Smooth muscle cell (in vitro differentiated cells): ENCODE measurements around the gene TSPAN31. TPM values are rescaled to one million over a fixed set of nuclear protein-coding genes. Genes with fewer than 3 reads are reported as not detected.

ENCODE experiments used
- DNase-seq: peaks from one replicate; lab custom pipeline; 2025; ENCODE audit not compliant: unreplicated experiment; lab: John Stamatoyannopoulos, UW
- H2AFZ ChIP-seq: fragments of 200-600 bp; sonication (generic); 2 replicates; pipeline ENCODE4 v1.6.0; 2016; ENCODE audit warnings: antibody characterized with exemption, low read depth, mild to moderate bottlenecking
- H3F3A ChIP-seq: fragments of 200-600 bp; sonication (generic); 2 replicates; pipeline ENCODE4 v1.6.0; 2017; ENCODE audit warnings: antibody characterized with exemption, low read depth
- H3K27ac ChIP-seq: fragments of 200-600 bp; sonication (generic); 2 replicates; pipeline ENCODE4 v1.5.1; 2016; ENCODE audit warnings: low read depth, mild to moderate bottlenecking
- H3K27me3 ChIP-seq: fragments of 200-600 bp; sonication (generic); 2 replicates; pipeline ENCODE4 v1.6.1; 2016; ENCODE audit warnings: low read depth, mild to moderate bottlenecking
- H3K36me3 ChIP-seq: fragments of 200-600 bp; sonication (generic); 2 replicates; pipeline ENCODE4 v1.5.1; 2016; ENCODE audit warnings: low read depth
- H3K4me1 ChIP-seq: fragments of 200-600 bp; sonication (generic); 2 replicates; pipeline ENCODE4 v1.5.1; 2016; ENCODE audit warnings: low read depth
- H3K4me2 ChIP-seq: fragments of 200-600 bp; sonication (generic); 2 replicates; pipeline ENCODE4 v1.6.0; 2016; ENCODE audit warnings: mild to moderate bottlenecking
- H3K4me3 ChIP-seq: fragments of 200-600 bp; sonication (generic); 2 replicates; pipeline ENCODE4 v1.5.1; 2016; ENCODE audit warnings: mild to moderate bottlenecking
- H3K79me2 ChIP-seq: fragments of 200-600 bp; sonication (generic); 2 replicates; pipeline ENCODE4 v1.6.0; 2016; ENCODE audit warnings: low read depth, mild to moderate bottlenecking
- H3K9ac ChIP-seq: fragments of 200-600 bp; sonication (generic); 2 replicates; pipeline ENCODE4 v1.6.0; 2016; ENCODE audit warnings: low read depth
- H3K9me3 ChIP-seq: fragments of 200-600 bp; sonication (generic); replicated peaks from 2 replicates; pipeline ENCODE4 v1.5.1; 2016; ENCODE audit warnings: low read depth
- H4K20me1 ChIP-seq: fragments of 200-600 bp; sonication (generic); 2 replicates; pipeline ENCODE4 v1.6.0; 2016; ENCODE audit warnings: low read depth
- CTCF ChIP-seq: fragments of 200-600 bp; sonication (generic); IDR thresholded peaks from 2 replicates; pipeline ENCODE4 v1.5.1; 2017; ENCODE audit warnings: borderline replicate concordance, mild to moderate bottlenecking, antibody characterized with exemption; ENCODE audit not compliant: insufficient read depth, poor library complexity, severe bottlenecking
- WGBS: methylation state at CpG from one replicate; pipeline ENCODE4 v1.1.7; 2016; ENCODE audit warnings: low lambda C conversion rate; 5-methylcytosine and 5-hydroxymethylcytosine counted together
- polyA plus RNA-seq: library from polyadenylated mRNA; unstranded; fragments of >200 nt; fragmentation: Nextera tagmentation; extraction: Ambion mirVana; gene quantifications from 2 replicates; pipeline ENCODE4 v1.2.1, GENCODE V29; 2016
- total RNA-seq: library from RNA; depleted of rRNA; stranded (reverse); fragments of >200 nt; gene quantifications from 2 replicates; pipeline ENCODE4 v1.2.3, GENCODE V29; 2014

Gene TSPAN31
- total and polyA plus RNA-seq, 2 experiments from 2014 or later: 55.1 to 68.0 TPM

DNA sequence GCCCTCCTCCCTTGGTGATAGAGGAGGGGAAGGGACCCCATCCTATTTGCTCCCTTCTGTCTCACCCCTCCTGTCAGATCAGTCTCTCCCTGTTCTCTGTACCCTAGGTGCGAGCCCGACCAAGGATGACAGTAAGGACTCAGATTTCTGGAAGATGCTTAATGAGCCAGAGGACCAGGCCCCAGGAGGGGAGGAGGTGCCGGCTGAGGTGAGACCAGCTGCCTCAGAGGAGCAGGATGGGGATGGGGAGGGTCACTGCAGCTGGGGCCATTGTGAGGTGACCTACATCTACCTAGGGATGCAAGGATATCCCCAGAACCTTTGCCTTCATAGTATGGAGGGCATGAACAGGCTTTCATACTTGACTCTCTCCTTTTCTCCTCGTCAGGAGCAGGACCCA lies 28.5 kb upstream of the TSPAN31 start:
- 96% methylated on average over 4 of the region's 4 CpGs for WGBS
- TF ChIP-seq CTCF: no peak
- Histone ChIP-seq H3K36me3 (no peaks in the 10 kb centered on the region), H3K27ac (no peak overlapping the region), H3K4me1 (no peaks in the 10 kb centered on the region), H3K79me2 (no peaks in the 10 kb centered on the region), H4K20me1 (no peaks in the 10 kb centered on the region), H3K4me3 (no peak overlapping the region), H3K27me3 (no peaks in the 10 kb centered on the region), H3K9me3 (no peaks in the 10 kb centered on the region), H2AFZ (no peak overlapping the region), H3F3A (no peaks in the 10 kb centered on the region), H3K4me2 (no peak overlapping the region), H3K9ac (no peak overlapping the region)
- no peak for DNase-seq

GRCh38 chr12:57717131-57717530 lies 27.7 kb upstream of the TSPAN31 start:
- no peak overlapping the region for H2AFZ ChIP-seq
- no peak overlapping the region for H3K4me2 ChIP-seq
- H3K9ac ChIP-seq: no peak overlapping the region
- H3K36me3 ChIP-seq: no peaks in the 10 kb centered on the region
- H3K79me2 ChIP-seq: no peaks in the 10 kb centered on the region
- H3F3A ChIP-seq: no peaks in the 10 kb centered on the region
- H4K20me1 ChIP-seq: no peaks in the 10 kb centered on the region
- no peak for TF ChIP-seq CTCF
- DNase-seq: no peak
- no peaks in the 10 kb centered on the region for H3K4me1 ChIP-seq
- H3K27ac ChIP-seq: no peak overlapping the region
- no peaks in the 10 kb centered on the region for H3K27me3 ChIP-seq
- H3K4me3 ChIP-seq: no peak overlapping the region
- WGBS: 99% methylated on average over 5 of the region's 5 CpGs
- H3K9me3 ChIP-seq: no peaks in the 10 kb centered on the region

DNA sequence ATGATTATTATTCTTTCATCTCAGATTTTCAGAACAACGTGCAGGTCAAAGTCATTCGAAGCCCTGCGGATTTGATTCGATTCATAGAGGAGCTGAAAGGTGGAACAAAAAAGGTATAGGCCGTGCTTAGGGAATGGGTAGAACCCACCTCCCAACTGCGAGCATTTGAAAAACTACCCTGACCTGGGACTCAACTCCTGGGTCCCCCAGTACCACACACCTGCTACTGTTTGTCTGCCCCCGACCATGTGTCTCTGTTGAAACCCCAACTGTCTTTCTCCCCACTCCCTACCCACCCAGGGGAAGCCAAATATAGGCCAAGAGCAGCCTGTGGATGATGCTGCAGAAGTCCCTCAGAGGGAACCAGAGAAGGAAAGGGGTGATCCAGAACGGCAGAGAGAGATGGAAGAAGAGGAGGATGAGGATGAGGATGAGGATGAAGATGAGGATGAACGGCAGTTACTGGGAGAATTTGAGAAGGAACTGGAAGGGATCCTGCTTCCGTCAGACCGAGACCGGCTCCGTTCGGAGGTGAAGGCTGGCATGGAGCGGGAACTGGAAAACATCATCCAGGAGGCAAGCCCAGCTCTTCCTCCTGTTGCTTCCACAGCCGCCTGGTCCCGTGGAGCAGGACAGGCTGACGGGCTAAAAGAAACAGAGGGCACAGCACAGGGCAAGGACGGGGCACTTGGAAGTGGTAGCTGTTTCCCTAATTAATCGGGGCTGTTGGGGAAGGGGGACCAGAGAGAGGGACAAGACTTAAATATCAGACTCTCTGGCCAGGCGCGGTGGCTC lies 26.8 kb upstream of the TSPAN31 start:
- no peaks in the 10 kb centered on the region for H4K20me1 ChIP-seq
- H3K4me3 ChIP-seq: no peak overlapping the region
- no peaks in the 10 kb centered on the region for H3K36me3 ChIP-seq
- H3K9ac ChIP-seq: no peak overlapping the region
- no peaks in the 10 kb centered on the region for H3K9me3 ChIP-seq
- no peaks in the 10 kb centered on the region for H3F3A ChIP-seq
- H3K4me1 ChIP-seq: no peaks in the 10 kb centered on the region
- H3K4me2 ChIP-seq: no peak overlapping the region
- H3K79me2 ChIP-seq: no peaks in the 10 kb centered on the region
- DNase-seq: no peak
- no peak overlapping the region for H3K27ac ChIP-seq
- H3K27me3 ChIP-seq: no peaks in the 10 kb centered on the region
- H2AFZ ChIP-seq: no peak overlapping the region
- 98% methylated on average over 22 of the region's 22 CpGs for WGBS
- no peak for TF ChIP-seq CTCF
